ENCODE results near the gene CYP2A13.

DNA sequence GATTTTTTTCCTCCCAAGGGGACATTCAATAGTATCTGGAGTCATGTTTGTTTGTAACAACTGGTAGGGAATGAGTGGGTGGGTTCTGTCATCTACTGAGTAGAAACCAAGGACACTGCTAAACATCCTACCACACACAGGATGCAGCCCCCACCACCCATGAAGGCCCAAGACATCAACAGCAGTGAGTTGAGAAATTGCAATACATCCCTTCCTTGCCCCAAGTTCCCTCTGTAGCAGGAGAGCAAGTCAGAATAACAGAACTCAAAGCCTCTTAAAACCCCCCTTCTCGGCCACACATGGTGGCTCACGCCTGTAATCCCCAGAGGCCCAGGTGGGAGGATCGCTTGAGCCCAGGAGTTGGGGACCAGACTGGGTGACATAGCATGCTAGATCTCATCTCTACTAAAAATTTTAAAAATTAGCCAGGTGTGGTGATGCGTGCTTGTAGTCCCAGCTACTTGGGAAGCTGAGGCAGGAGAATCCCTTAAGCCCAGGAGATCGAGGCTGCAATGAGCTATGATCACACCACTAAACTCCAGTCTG is 23.6 kb downstream of the CYP2A13 start:
- TF ChIP-seq, protein P1, sequence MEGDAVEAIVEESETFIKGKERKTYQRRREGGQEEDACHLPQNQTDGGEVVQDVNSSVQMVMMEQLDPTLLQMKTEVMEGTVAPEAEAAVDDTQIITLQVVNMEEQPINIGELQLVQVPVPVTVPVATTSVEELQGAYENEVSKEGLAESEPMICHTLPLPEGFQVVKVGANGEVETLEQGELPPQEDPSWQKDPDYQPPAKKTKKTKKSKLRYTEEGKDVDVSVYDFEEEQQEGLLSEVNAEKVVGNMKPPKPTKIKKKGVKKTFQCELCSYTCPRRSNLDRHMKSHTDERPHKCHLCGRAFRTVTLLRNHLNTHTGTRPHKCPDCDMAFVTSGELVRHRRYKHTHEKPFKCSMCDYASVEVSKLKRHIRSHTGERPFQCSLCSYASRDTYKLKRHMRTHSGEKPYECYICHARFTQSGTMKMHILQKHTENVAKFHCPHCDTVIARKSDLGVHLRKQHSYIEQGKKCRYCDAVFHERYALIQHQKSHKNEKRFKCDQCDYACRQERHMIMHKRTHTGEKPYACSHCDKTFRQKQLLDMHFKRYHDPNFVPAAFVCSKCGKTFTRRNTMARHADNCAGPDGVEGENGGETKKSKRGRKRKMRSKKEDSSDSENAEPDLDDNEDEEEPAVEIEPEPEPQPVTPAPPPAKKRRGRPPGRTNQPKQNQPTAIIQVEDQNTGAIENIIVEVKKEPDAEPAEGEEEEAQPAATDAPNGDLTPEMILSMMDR (conservative IDR thresholded peaks at IDR 0.05; ENCODE audit: low read depth in 2 of 2), result no peak
- no peak for TF ChIP-seq POLR2AphosphoS5 (IDR thresholded peaks at IDR 0.05; ENCODE audit: low read depth)
- no peak for TF ChIP-seq EZH2 (IDR thresholded peaks at IDR 0.05; ENCODE audit: low read depth, unreplicated experiment)
- TF ChIP-seq, protein P2, sequence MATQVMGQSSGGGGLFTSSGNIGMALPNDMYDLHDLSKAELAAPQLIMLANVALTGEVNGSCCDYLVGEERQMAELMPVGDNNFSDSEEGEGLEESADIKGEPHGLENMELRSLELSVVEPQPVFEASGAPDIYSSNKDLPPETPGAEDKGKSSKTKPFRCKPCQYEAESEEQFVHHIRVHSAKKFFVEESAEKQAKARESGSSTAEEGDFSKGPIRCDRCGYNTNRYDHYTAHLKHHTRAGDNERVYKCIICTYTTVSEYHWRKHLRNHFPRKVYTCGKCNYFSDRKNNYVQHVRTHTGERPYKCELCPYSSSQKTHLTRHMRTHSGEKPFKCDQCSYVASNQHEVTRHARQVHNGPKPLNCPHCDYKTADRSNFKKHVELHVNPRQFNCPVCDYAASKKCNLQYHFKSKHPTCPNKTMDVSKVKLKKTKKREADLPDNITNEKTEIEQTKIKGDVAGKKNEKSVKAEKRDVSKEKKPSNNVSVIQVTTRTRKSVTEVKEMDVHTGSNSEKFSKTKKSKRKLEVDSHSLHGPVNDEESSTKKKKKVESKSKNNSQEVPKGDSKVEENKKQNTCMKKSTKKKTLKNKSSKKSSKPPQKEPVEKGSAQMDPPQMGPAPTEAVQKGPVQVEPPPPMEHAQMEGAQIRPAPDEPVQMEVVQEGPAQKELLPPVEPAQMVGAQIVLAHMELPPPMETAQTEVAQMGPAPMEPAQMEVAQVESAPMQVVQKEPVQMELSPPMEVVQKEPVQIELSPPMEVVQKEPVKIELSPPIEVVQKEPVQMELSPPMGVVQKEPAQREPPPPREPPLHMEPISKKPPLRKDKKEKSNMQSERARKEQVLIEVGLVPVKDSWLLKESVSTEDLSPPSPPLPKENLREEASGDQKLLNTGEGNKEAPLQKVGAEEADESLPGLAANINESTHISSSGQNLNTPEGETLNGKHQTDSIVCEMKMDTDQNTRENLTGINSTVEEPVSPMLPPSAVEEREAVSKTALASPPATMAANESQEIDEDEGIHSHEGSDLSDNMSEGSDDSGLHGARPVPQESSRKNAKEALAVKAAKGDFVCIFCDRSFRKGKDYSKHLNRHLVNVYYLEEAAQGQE (IDR thresholded peaks at IDR 0.05; ENCODE audit: unreplicated experiment), result no peak
- no peak for TF ChIP-seq STAT1 (IDR thresholded peaks at IDR 0.05; ENCODE audit: unreplicated experiment)
- TF ChIP-seq CREB1 (CRISPR knock-in tag; IDR thresholded peaks at IDR 0.05; ENCODE audit: low read depth), result no peak
- TF ChIP-seq ZNF331 (CRISPR knock-in tag; IDR thresholded peaks at IDR 0.05; ENCODE audit: low read depth), result no peak
- TF ChIP-seq EZH2phosphoT487 (IDR thresholded peaks at IDR 0.05; ENCODE audit: unreplicated experiment), result no peak
- TF ChIP-seq, protein P3, sequence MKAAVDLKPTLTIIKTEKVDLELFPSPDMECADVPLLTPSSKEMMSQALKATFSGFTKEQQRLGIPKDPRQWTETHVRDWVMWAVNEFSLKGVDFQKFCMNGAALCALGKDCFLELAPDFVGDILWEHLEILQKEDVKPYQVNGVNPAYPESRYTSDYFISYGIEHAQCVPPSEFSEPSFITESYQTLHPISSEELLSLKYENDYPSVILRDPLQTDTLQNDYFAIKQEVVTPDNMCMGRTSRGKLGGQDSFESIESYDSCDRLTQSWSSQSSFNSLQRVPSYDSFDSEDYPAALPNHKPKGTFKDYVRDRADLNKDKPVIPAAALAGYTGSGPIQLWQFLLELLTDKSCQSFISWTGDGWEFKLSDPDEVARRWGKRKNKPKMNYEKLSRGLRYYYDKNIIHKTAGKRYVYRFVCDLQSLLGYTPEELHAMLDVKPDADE (IDR thresholded peaks at IDR 0.05), result no peak
- TF ChIP-seq JUNB (IDR thresholded peaks at IDR 0.05; ENCODE audit: unreplicated experiment), result no peak
- no peak for TF ChIP-seq NANOG (IDR thresholded peaks at IDR 0.05; ENCODE audit: borderline replicate concordance)
- no peak for TF ChIP-seq ZNF114 (CRISPR knock-in tag; IDR thresholded peaks at IDR 0.05)
- TF ChIP-seq, protein P4, sequence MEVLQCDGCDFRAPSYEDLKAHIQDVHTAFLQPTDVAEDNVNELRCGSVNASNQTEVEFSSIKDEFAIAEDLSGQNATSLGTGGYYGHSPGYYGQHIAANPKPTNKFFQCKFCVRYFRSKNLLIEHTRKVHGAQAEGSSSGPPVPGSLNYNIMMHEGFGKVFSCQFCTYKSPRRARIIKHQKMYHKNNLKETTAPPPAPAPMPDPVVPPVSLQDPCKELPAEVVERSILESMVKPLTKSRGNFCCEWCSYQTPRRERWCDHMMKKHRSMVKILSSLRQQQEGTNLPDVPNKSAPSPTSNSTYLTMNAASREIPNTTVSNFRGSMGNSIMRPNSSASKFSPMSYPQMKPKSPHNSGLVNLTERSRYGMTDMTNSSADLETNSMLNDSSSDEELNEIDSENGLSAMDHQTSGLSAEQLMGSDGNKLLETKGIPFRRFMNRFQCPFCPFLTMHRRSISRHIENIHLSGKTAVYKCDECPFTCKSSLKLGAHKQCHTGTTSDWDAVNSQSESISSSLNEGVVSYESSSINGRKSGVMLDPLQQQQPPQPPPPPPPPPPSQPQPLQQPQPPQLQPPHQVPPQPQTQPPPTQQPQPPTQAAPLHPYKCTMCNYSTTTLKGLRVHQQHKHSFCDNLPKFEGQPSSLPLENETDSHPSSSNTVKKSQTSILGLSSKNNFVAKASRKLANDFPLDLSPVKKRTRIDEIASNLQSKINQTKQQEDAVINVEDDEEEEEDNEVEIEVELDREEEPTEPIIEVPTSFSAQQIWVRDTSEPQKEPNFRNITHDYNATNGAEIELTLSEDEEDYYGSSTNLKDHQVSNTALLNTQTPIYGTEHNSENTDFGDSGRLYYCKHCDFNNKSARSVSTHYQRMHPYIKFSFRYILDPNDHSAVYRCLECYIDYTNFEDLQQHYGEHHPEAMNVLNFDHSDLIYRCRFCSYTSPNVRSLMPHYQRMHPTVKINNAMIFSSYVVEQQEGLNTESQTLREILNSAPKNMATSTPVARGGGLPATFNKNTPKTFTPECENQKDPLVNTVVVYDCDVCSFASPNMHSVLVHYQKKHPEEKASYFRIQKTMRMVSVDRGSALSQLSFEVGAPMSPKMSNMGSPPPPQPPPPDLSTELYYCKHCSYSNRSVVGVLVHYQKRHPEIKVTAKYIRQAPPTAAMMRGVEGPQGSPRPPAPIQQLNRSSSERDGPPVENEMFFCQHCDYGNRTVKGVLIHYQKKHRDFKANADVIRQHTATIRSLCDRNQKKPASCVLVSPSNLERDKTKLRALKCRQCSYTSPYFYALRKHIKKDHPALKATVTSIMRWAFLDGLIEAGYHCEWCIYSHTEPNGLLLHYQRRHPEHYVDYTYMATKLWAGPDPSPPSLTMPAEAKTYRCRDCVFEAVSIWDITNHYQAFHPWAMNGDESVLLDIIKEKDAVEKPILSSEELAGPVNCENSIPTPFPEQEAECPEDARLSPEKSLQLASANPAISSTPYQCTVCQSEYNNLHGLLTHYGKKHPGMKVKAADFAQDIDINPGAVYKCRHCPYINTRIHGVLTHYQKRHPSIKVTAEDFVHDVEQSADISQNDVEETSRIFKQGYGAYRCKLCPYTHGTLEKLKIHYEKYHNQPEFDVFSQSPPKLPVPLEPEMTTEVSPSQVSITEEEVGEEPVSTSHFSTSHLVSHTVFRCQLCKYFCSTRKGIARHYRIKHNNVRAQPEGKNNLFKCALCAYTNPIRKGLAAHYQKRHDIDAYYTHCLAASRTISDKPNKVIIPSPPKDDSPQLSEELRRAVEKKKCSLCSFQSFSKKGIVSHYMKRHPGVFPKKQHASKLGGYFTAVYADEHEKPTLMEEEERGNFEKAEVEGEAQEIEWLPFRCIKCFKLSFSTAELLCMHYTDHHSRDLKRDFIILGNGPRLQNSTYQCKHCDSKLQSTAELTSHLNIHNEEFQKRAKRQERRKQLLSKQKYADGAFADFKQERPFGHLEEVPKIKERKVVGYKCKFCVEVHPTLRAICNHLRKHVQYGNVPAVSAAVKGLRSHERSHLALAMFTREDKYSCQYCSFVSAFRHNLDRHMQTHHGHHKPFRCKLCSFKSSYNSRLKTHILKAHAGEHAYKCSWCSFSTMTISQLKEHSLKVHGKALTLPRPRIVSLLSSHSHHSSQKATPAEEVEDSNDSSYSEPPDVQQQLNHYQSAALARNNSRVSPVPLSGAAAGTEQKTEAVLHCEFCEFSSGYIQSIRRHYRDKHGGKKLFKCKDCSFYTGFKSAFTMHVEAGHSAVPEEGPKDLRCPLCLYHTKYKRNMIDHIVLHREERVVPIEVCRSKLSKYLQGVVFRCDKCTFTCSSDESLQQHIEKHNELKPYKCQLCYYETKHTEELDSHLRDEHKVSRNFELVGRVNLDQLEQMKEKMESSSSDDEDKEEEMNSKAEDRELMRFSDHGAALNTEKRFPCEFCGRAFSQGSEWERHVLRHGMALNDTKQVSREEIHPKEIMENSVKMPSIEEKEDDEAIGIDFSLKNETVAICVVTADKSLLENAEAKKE (CRISPR knock-in tag; IDR thresholded peaks at IDR 0.05), result no peak

Measured in GM23338 (cell line).